PC-9 (cell line): ENCODE data around the gene SHISAL1. TPM values are rescaled to one million over a fixed set of nuclear protein-coding genes. Genes with fewer than 3 reads are reported as not detected.

Experiments used
- BruUV-seq: library from RNA; stranded (reverse); fragments of 400-500 nt; replicated peaks from 2 replicates; lab custom pipeline; 2021; lab: Mats Ljungman, UMichigan
- CTCF ChIA-PET: fragments of 300-600 bp; sonication (Branson Sonifier 250); formaldehyde crosslinking; loops from one replicate; lab custom pipeline; 2022; ENCODE audit warnings: antibody characterized with exemption; lab: Charles Lee
- POLR2A ChIA-PET: fragments of 300-600 bp; sonication (Branson Sonifier 250); formaldehyde crosslinking; loops from one replicate; lab custom pipeline; 2022; ENCODE audit warnings: antibody characterized with exemption; ENCODE audit not compliant: unreplicated experiment; lab: Charles Lee
- DNase-seq, 2 experiments: peaks; one replicate each; pipeline versions ENCODE4 v3.0.0 to v3.0.0-alpha.2; 2015 to 2022; ENCODE audit warnings: mixed read lengths in 1 of 2
- H2AFZ ChIP-seq: fragments of 200-600 bp; sonication (generic); 2 replicates; pipeline ENCODE4 v1.8.1; 2017; ENCODE audit warnings: antibody characterized with exemption
- H3F3A ChIP-seq: fragments of 200-600 bp; sonication (generic); 2 replicates; pipeline ENCODE4 v1.8.1; 2017; ENCODE audit warnings: antibody characterized with exemption, mild to moderate bottlenecking, low read depth; ENCODE audit not compliant: insufficient read depth
- H3K27ac ChIP-seq: fragments of 200-600 bp; sonication (generic); 2 replicates; pipeline ENCODE4 v1.6.1; 2016; ENCODE audit warnings: mixed run types
- H3K27me3 ChIP-seq: fragments of 200-600 bp; sonication (generic); 2 replicates; pipeline ENCODE4 v1.6.1; 2016; ENCODE audit warnings: low read depth, mixed run types; ENCODE audit not compliant: insufficient read depth
- H3K36me3 ChIP-seq: fragments of 200-600 bp; sonication (generic); 2 replicates; pipeline ENCODE4 v1.6.1; 2016; ENCODE audit warnings: low read depth, mixed run types
- H3K4me1 ChIP-seq: fragments of 200-600 bp; sonication (generic); replicated peaks from 2 replicates; pipeline ENCODE4 v1.6.1; 2016; ENCODE audit warnings: mixed run types; ENCODE audit not compliant: insufficient read depth
- H3K4me2 ChIP-seq: fragments of 200-600 bp; sonication (generic); 2 replicates; pipeline ENCODE4 v1.6.1; 2017; ENCODE audit warnings: mixed run types
- H3K4me3 ChIP-seq: fragments of 200-600 bp; sonication (generic); 2 replicates; pipeline ENCODE4 v1.6.1; 2016; ENCODE audit warnings: mixed run types
- H3K79me2 ChIP-seq: fragments of 200-600 bp; sonication (generic); 2 replicates; pipeline ENCODE4 v1.6.1; 2017; ENCODE audit warnings: low read depth, mixed run types
- H3K9me2 ChIP-seq: fragments of 200-600 bp; sonication (generic); 2 replicates; pipeline ENCODE4 v1.8.1; 2017; ENCODE audit warnings: mild to moderate bottlenecking; ENCODE audit not compliant: insufficient read depth
- H3K9me3 ChIP-seq: fragments of 200-600 bp; sonication (generic); 2 replicates; pipeline ENCODE4 v1.8.1; 2016; ENCODE audit warnings: low read depth; ENCODE audit not compliant: insufficient read depth
- H4K20me1 ChIP-seq: fragments of 200-600 bp; sonication (generic); 2 replicates; pipeline ENCODE4 v1.8.1; 2017; ENCODE audit not compliant: insufficient read depth
- EZH2 ChIP-seq: fragments of 200-600 bp; sonication (generic); IDR thresholded peaks from 2 replicates; pipeline ENCODE4 v1.8.0; 2017; ENCODE audit warnings: antibody characterized with exemption, low read depth
- intact Hi-C: fragments of 100-400 bp; cut with micrococcal nuclease; formaldehyde crosslinking; loops from one replicate; pipeline ENCODE4 v1.10.0; 2022; ENCODE audit not compliant: unreplicated experiment
- total RNA-seq: library from RNA; stranded (reverse); gene quantifications from 2 replicates; pipeline ENCODE4 v1.2.3, GENCODE V29; 2021
- TF ChIP-seq, protein P1 (sequence below): fragments of 200-600 bp; sonication (generic); conservative IDR thresholded peaks from 2 replicates; pipeline ENCODE4 v1.6.1; 2017; ENCODE audit warnings: mixed run types, antibody characterized with exemption, mild to moderate bottlenecking, moderate library complexity

Gene SHISAL1
- total RNA-seq, 1 experiment from 2014 or later, result 0.94 TPM

- no peaks in the 10 kb centered on the region for H3K79me2 ChIP-seq
- TF ChIP-seq EZH2, result no peak
- TF ChIP-seq, protein P1, sequence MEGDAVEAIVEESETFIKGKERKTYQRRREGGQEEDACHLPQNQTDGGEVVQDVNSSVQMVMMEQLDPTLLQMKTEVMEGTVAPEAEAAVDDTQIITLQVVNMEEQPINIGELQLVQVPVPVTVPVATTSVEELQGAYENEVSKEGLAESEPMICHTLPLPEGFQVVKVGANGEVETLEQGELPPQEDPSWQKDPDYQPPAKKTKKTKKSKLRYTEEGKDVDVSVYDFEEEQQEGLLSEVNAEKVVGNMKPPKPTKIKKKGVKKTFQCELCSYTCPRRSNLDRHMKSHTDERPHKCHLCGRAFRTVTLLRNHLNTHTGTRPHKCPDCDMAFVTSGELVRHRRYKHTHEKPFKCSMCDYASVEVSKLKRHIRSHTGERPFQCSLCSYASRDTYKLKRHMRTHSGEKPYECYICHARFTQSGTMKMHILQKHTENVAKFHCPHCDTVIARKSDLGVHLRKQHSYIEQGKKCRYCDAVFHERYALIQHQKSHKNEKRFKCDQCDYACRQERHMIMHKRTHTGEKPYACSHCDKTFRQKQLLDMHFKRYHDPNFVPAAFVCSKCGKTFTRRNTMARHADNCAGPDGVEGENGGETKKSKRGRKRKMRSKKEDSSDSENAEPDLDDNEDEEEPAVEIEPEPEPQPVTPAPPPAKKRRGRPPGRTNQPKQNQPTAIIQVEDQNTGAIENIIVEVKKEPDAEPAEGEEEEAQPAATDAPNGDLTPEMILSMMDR, result no peak
- H3K4me2 ChIP-seq, result no peak overlapping the region
- DNase-seq, result no peak
- peaks cover 10% of the 10 kb centered on the region; the same call in 1 of the 2 replicates for H3K9me3 ChIP-seq
- CTCF ChIA-PET, result no interaction called here
- H3K4me1 ChIP-seq, result no peaks in the 10 kb centered on the region
- no peak overlapping the region for H3K4me3 ChIP-seq
- no peak overlapping the region for H2AFZ ChIP-seq
- intact Hi-C loops, result no loop called here
- no peak overlapping the region for H3K27ac ChIP-seq
- BruUV-seq, result no TSS peak
- no peaks in the 10 kb centered on the region for H3F3A ChIP-seq
- H3K36me3 ChIP-seq, result no peaks in the 10 kb centered on the region
- POLR2A ChIA-PET, result no interaction called here
- H4K20me1 ChIP-seq, result no peaks in the 10 kb centered on the region
- no peaks in the 10 kb centered on the region for H3K9me2 ChIP-seq
- H3K27me3 ChIP-seq, result peaks cover 69% of the 10 kb centered on the region
Observed at GRCh38 chr22:44206330-44206645, 106.5 kb downstream of the SHISAL1 start.

GRCh38 chr22:44205516-44206329, 107.0 kb downstream of the SHISAL1 start:
- H3K27me3 ChIP-seq, result peaks cover 74% of the 10 kb centered on the region
- H3K4me1 ChIP-seq, result no peaks in the 10 kb centered on the region
- ChIA-PET POLR2A (no interaction called here), CTCF (no interaction called here)
- H3K27ac ChIP-seq, result no peak overlapping the region
- no peak overlapping the region for H3K4me2 ChIP-seq
- H3K79me2 ChIP-seq, result no peaks in the 10 kb centered on the region
- H3F3A ChIP-seq, result no peaks in the 10 kb centered on the region
- DNase-seq, result no peak
- no peaks in the 10 kb centered on the region for H3K36me3 ChIP-seq
- H4K20me1 ChIP-seq, result no peaks in the 10 kb centered on the region
- intact Hi-C loops, result no loop called here
- peaks cover 10% of the 10 kb centered on the region; the same call in 1 of the 2 replicates for H3K9me3 ChIP-seq
- no TSS peak for BruUV-seq
- TF ChIP-seq EZH2, result no peak
- TF ChIP-seq, protein P1, result no peak
- H3K9me2 ChIP-seq, result no peaks in the 10 kb centered on the region
- no peak overlapping the region for H2AFZ ChIP-seq
- no peak overlapping the region for H3K4me3 ChIP-seq

- no peak for DNase-seq
- Histone ChIP-seq H2AFZ (no peak overlapping the region), H3K36me3 (no peaks in the 10 kb centered on the region), H3K9me3 (peaks cover 10% of the 10 kb centered on the region; the same call in 1 of the 2 replicates), H3K4me2 (no peak overlapping the region), H3K4me3 (no peak overlapping the region), H4K20me1 (no peaks in the 10 kb centered on the region), H3K27ac (no peak overlapping the region), H3F3A (no peaks in the 10 kb centered on the region), H3K79me2 (no peaks in the 10 kb centered on the region), H3K27me3 (peaks cover 78% of the 10 kb centered on the region), H3K4me1 (no peaks in the 10 kb centered on the region), H3K9me2 (no peaks in the 10 kb centered on the region)
- ChIA-PET POLR2A (no interaction called here), CTCF (no interaction called here)
- intact Hi-C loops, result no loop called here
- no TSS peak for BruUV-seq
- TF ChIP-seq, protein P1, result no peak
- TF ChIP-seq EZH2, result no peak
Observed at GRCh38 chr22:44204739-44205515, 107.8 kb downstream of the SHISAL1 start.
